Measurements from ENCODE around the gene SFR1.
A peak's percentile ranks its signal among the peaks of the same experiment; 100 is the strongest.

SFR1 gene

GRCh38 chr10:104122225-104123107 is 495 bp downstream of the SFR1 start:
- Histone ChIP-seq H3K9me3 (ENCODE audit: severe bottlenecking) (no peaks in the 10 kb centered on the region), H3K4me3 (ENCODE audit: severe bottlenecking) (peak overlapping the region; percentile 56), H3K27ac (ENCODE audit: poor library complexity, severe bottlenecking) (peak overlapping the region; percentile 99), H3K27me3 (ENCODE audit: insufficient read depth, poor library complexity, severe bottlenecking) (no peaks in the 10 kb centered on the region), H3K4me1 (ENCODE audit: insufficient read depth, poor library complexity, severe bottlenecking) (peaks cover 43% of the 10 kb centered on the region), H3K36me3 (ENCODE audit: low read depth) (peaks cover 32% of the 10 kb centered on the region)
- no peak for ATAC-seq (ENCODE audit: low read depth)
- no peak for DNase-seq (ENCODE audit: low spot score)
- TF ChIP-seq CTCF (IDR thresholded peaks at IDR 0.05; ENCODE audit: poor library complexity, severe bottlenecking): no peak

GRCh38 chr10:104123397-104123796 is 1.4 kb downstream of the SFR1 start:
- DNase-seq (ENCODE audit: low spot score) (no peak), ATAC-seq (ENCODE audit: low read depth) (no peak)
- H3K4me1 ChIP-seq (ENCODE audit: insufficient read depth, poor library complexity, severe bottlenecking): peaks cover 34% of the 10 kb centered on the region
- TF ChIP-seq CTCF (IDR thresholded peaks at IDR 0.05; ENCODE audit: poor library complexity, severe bottlenecking): peak; percentile 89
- peak overlapping the region; percentile 56 for H3K4me3 ChIP-seq (ENCODE audit: severe bottlenecking)
- peak overlapping the region; percentile 99 for H3K27ac ChIP-seq (ENCODE audit: poor library complexity, severe bottlenecking)
- no peaks in the 10 kb centered on the region for H3K9me3 ChIP-seq (ENCODE audit: severe bottlenecking)
- H3K27me3 ChIP-seq (ENCODE audit: insufficient read depth, poor library complexity, severe bottlenecking): no peaks in the 10 kb centered on the region
- H3K36me3 ChIP-seq (ENCODE audit: low read depth): peaks cover 32% of the 10 kb centered on the region

GRCh38 chr10:104127411-104127810 is 5.4 kb downstream of the SFR1 start:
- H3K36me3 ChIP-seq (ENCODE audit: low read depth): peaks cover 32% of the 10 kb centered on the region
- no peak overlapping the region for H3K4me3 ChIP-seq (ENCODE audit: severe bottlenecking)
- peak; percentile 61 for TF ChIP-seq CTCF (IDR thresholded peaks at IDR 0.05; ENCODE audit: poor library complexity, severe bottlenecking)
- H3K4me1 ChIP-seq (ENCODE audit: insufficient read depth, poor library complexity, severe bottlenecking): peaks cover 10% of the 10 kb centered on the region
- no peaks in the 10 kb centered on the region for H3K9me3 ChIP-seq (ENCODE audit: severe bottlenecking)
- no peaks in the 10 kb centered on the region for H3K27me3 ChIP-seq (ENCODE audit: insufficient read depth, poor library complexity, severe bottlenecking)
- no peak for DNase-seq (ENCODE audit: low spot score)
- no peak overlapping the region for H3K27ac ChIP-seq (ENCODE audit: poor library complexity, severe bottlenecking)
- ATAC-seq (ENCODE audit: low read depth): peak; percentile 68

GRCh38 chr10:104128214-104128613 is 6.2 kb downstream of the SFR1 start:
- H3K27me3 ChIP-seq (ENCODE audit: insufficient read depth, poor library complexity, severe bottlenecking): no peaks in the 10 kb centered on the region
- TF ChIP-seq CTCF (IDR thresholded peaks at IDR 0.05; ENCODE audit: poor library complexity, severe bottlenecking): no peak
- no peak overlapping the region for H3K27ac ChIP-seq (ENCODE audit: poor library complexity, severe bottlenecking)
- ATAC-seq (ENCODE audit: low read depth) (0 out of 3 replicates have a peak, but pooled peaks have one; percentile 49), DNase-seq (ENCODE audit: low spot score) (no peak)
- peaks cover 28% of the 10 kb centered on the region for H3K36me3 ChIP-seq (ENCODE audit: low read depth)
- H3K9me3 ChIP-seq (ENCODE audit: severe bottlenecking): no peaks in the 10 kb centered on the region
- H3K4me1 ChIP-seq (ENCODE audit: insufficient read depth, poor library complexity, severe bottlenecking): peaks cover 6% of the 10 kb centered on the region
- no peak overlapping the region for H3K4me3 ChIP-seq (ENCODE audit: severe bottlenecking)

GRCh38 chr10:104130041-104130440 is 8.1 kb downstream of the SFR1 start:
- Histone ChIP-seq H3K4me1 (ENCODE audit: insufficient read depth, poor library complexity, severe bottlenecking) (no peaks in the 10 kb centered on the region), H3K27me3 (ENCODE audit: insufficient read depth, poor library complexity, severe bottlenecking) (no peaks in the 10 kb centered on the region), H3K4me3 (ENCODE audit: severe bottlenecking) (no peak overlapping the region), H3K27ac (ENCODE audit: poor library complexity, severe bottlenecking) (no peak overlapping the region), H3K36me3 (ENCODE audit: low read depth) (peaks cover 12% of the 10 kb centered on the region), H3K9me3 (ENCODE audit: severe bottlenecking) (no peaks in the 10 kb centered on the region)
- TF ChIP-seq CTCF (IDR thresholded peaks at IDR 0.05; ENCODE audit: poor library complexity, severe bottlenecking): no peak
- DNase-seq (ENCODE audit: low spot score) (no peak), ATAC-seq (ENCODE audit: low read depth) (no peak)

All from RWPE2 (cell line).